HCT116 (cell line): ENCODE data around the gene FOXP1. TPM values are rescaled to one million over a fixed set of nuclear protein-coding genes. Genes with fewer than 3 reads are reported as not detected.

Experiments used
- ATAC-seq: fragments of 200-7000 bp; cut with Tn5 transposase; 2 replicates; pipeline ENCODE4 v1.9.1; 2020; ENCODE audit warnings: mild to moderate bottlenecking, moderate library complexity
- BruUV-seq: library from RNA; stranded (reverse); fragments of 400-500 nt; replicated peaks from 2 replicates; lab custom pipeline; 2021; lab: Mats Ljungman, UMichigan
- CTCF ChIA-PET: fragments of 300-600 bp; sonication (Branson Sonifier 250); formaldehyde crosslinking; loops from one replicate; lab custom pipeline; 2021; ENCODE audit warnings: antibody characterized with exemption; lab: Charles Lee
- POLR2A ChIA-PET: fragments of 300-600, 350-600 bp; sonication (Branson Sonifier 250); formaldehyde crosslinking; loops from one replicate; lab custom pipeline; 2021; ENCODE audit warnings: antibody characterized with exemption; lab: Charles Lee
- RAD21 ChIA-PET, 2 experiments: fragments of 300-600 bp; sonication (Branson Sonifier 250); formaldehyde crosslinking; loops; one replicate each; lab custom pipeline; 2023; ENCODE audit warnings: low total read pairs in 2 of 2; ENCODE audit not compliant: uncharacterized antibody in 2 of 2, unreplicated experiment in 2 of 2, low non-redundant PET in 1 of 2; lab: Charles Lee
- DNase-seq: peaks from one replicate; pipeline ENCODE4 v3.0.0-alpha.2; 2010; ENCODE audit warnings: low read depth, low spot score
- H2AFZ ChIP-seq: fragments of 200-600 bp; shearing (Covaris generic), sonication (generic); 2 replicates; pipeline ENCODE4 v1.6.1; 2017; ENCODE audit warnings: low read depth, mixed run types, mixed read lengths, antibody characterized with exemption, low read length; ENCODE audit not compliant: poor library complexity, severe bottlenecking
- H3K27ac ChIP-seq: 2 replicates; pipeline ENCODE4 v1.5.1; 2012; ENCODE audit warnings: low read depth, low read length
- H3K27me3 ChIP-seq: fragments of 200-600 bp; sonication (generic); 2 replicates; pipeline ENCODE4 v1.6.1; 2016; ENCODE audit warnings: mixed run types, low read length, mixed read lengths; ENCODE audit not compliant: insufficient read depth
- H3K36me3 ChIP-seq, 2 experiments: fragments of 200-500 bp in 1 of 2; fragments of 200-600 bp in 1 of 2; sonication (Bioruptor generic) in 1 of 2; sonication (generic) in 1 of 2; 2 replicates each; pipeline versions ENCODE4 v1.5.1 to v1.6.1; 2014 to 2016; ENCODE audit warnings: low read length in 2 of 2, inconsistent platforms in 1 of 2, mixed read lengths in 1 of 2, mixed run types in 1 of 2; ENCODE audit not compliant: insufficient read depth in 2 of 2, control insufficient read depth in 1 of 2
- H3K4me1 ChIP-seq, 2 experiments: fragments of 200-600 bp in 1 of 2; sonication (generic) in 1 of 2; 2 replicates each; pipeline versions ENCODE4 v1.5.1 to v1.6.1; 2012 to 2017; ENCODE audit warnings: low read length in 2 of 2, inconsistent platforms in 1 of 2, mild to moderate bottlenecking in 1 of 2, mixed read lengths in 1 of 2, mixed run types in 1 of 2, moderate library complexity in 1 of 2; ENCODE audit not compliant: insufficient read depth in 2 of 2, control insufficient read depth in 1 of 2
- H3K4me2 ChIP-seq: fragments of 200-600 bp; sonication (generic); 2 replicates; pipeline ENCODE4 v1.6.1; 2017; ENCODE audit warnings: mixed run types, low read length, mixed read lengths
- H3K4me3 ChIP-seq, 2 experiments: fragments of 200-600 bp in 1 of 2; sonication (generic) in 1 of 2; replicated peaks in 1 of 2; 2 replicates each; pipeline ENCODE4 v1.5.1; 2011 to 2016; ENCODE audit warnings: low read length in 2 of 2, control low read depth in 1 of 2, low read depth in 1 of 2, mild to moderate bottlenecking in 1 of 2, mixed read lengths in 1 of 2, mixed run types in 1 of 2
- H3K79me2 ChIP-seq: fragments of 200-600 bp; sonication (generic); 2 replicates; pipeline ENCODE4 v1.6.1; 2017; ENCODE audit warnings: mild to moderate bottlenecking, mixed run types, low read length, moderate library complexity, mixed read lengths; ENCODE audit not compliant: insufficient read depth
- H3K9ac ChIP-seq: fragments of 200-600 bp; sonication (generic); 2 replicates; pipeline ENCODE4 v1.6.1; 2016; ENCODE audit warnings: low read length, mixed read lengths
- H3K9me2 ChIP-seq: fragments of 200-600 bp; sonication (generic), shearing (Covaris generic); 2 replicates; pipeline ENCODE4 v1.6.1; 2017; ENCODE audit warnings: mixed run types, mild to moderate bottlenecking, moderate library complexity; ENCODE audit not compliant: insufficient read depth
- H3K9me3 ChIP-seq, 2 experiments: fragments of 200-500 bp in 1 of 2; fragments of 200-600 bp in 1 of 2; sonication (Bioruptor generic) in 1 of 2; sonication (generic) in 1 of 2; 2 replicates each; pipeline ENCODE4 v1.6.1; 2014 to 2017; ENCODE audit warnings: low read length in 2 of 2, mixed read lengths in 2 of 2, inconsistent platforms in 1 of 2, low read depth in 1 of 2, mild to moderate bottlenecking in 1 of 2, mixed run types in 1 of 2, moderate library complexity in 1 of 2; ENCODE audit not compliant: control insufficient read depth in 1 of 2, insufficient read depth in 1 of 2
- H4K20me1 ChIP-seq: fragments of 200-600 bp; sonication (generic), shearing (Covaris generic); 2 replicates; pipeline ENCODE4 v1.6.1; 2017; ENCODE audit warnings: mixed run types, mild to moderate bottlenecking, moderate library complexity; ENCODE audit not compliant: insufficient read depth
- CBX3 ChIP-seq: IDR thresholded peaks from 2 replicates; pipeline ENCODE4 v1.6.1; 2012; ENCODE audit warnings: low read depth
- ELF1 ChIP-seq: IDR thresholded peaks from 2 replicates; pipeline ENCODE4 v1.6.1; 2012; ENCODE audit warnings: low read depth, borderline replicate concordance
- FOSL1 ChIP-seq: IDR thresholded peaks from 2 replicates; pipeline ENCODE4 v1.6.1; 2012; ENCODE audit warnings: low read depth
- REST ChIP-seq: IDR thresholded peaks from 2 replicates; pipeline ENCODE4 v1.6.1; 2012; ENCODE audit warnings: low read depth
- SIN3A ChIP-seq: IDR thresholded peaks from 2 replicates; pipeline ENCODE4 v1.6.1; 2012; ENCODE audit warnings: low read depth
- intact Hi-C: fragments of 100-400 bp; cut with micrococcal nuclease; formaldehyde crosslinking; loops from 2 replicates; pipeline ENCODE4 v1.10.0; 2022
- total RNA-seq: library from RNA; stranded (reverse); gene quantifications from one replicate; pipeline ENCODE4 v1.2.1, GENCODE V29; 2021; ENCODE audit not compliant: unreplicated experiment

FOXP1 gene
- total RNA-seq, 1 experiment from 2014 or later = 11.4 TPM

- ChIA-PET POLR2A (no interaction called here), CTCF (no interaction called here), RAD21 (no interaction called here)
- Histone ChIP-seq H3K27ac (no peak overlapping the region), H2AFZ (no peak overlapping the region), H3K27me3 (no peaks in the 10 kb centered on the region), H3K79me2 (no peaks in the 10 kb centered on the region), H3K9ac (no peak overlapping the region), H3K9me2 (no peaks in the 10 kb centered on the region), H3K9me3 (no peaks in the 10 kb centered on the region)
- intact Hi-C loops = no loop called here
- no peak for ATAC-seq
- TF ChIP-seq CBX3 (no peak), REST (no peak), SIN3A (no peak)
- TF ChIP-seq, all 23 proteins: peak for 0
- no peak overlapping the region for H3K4me2 ChIP-seq
- no TSS peak for BruUV-seq
- no peak for DNase-seq
- H3K4me3 ChIP-seq = no peak overlapping the region
- no peaks in the 10 kb centered on the region for H4K20me1 ChIP-seq
- no peaks in the 10 kb centered on the region for H3K36me3 ChIP-seq
- H3K4me1 ChIP-seq = no peaks in the 10 kb centered on the region
Observed at GRCh38 chr3:71186801-71187200, 396.7 kb downstream of the FOXP1 start.

- H3K27ac ChIP-seq = no peak overlapping the region
- H3K9ac ChIP-seq = no peak overlapping the region
- H3K4me2 ChIP-seq = no peak overlapping the region
- ATAC-seq = no peak
- ChIA-PET RAD21 (no interaction called here), CTCF (no interaction called here), POLR2A (no interaction called here)
- intact Hi-C loops = no loop called here
- no peak overlapping the region for H2AFZ ChIP-seq
- no TSS peak for BruUV-seq
- no peak for DNase-seq
- no peaks in the 10 kb centered on the region for H3K79me2 ChIP-seq
- no peaks in the 10 kb centered on the region for H3K27me3 ChIP-seq
- H3K4me3 ChIP-seq = no peak overlapping the region
- TF ChIP-seq ELF1 (no peak), SIN3A (no peak), FOSL1 (no peak)
- no peaks in the 10 kb centered on the region for H3K36me3 ChIP-seq
- H4K20me1 ChIP-seq = no peaks in the 10 kb centered on the region
- H3K9me2 ChIP-seq = no peaks in the 10 kb centered on the region
- no peaks in the 10 kb centered on the region for H3K9me3 ChIP-seq
- H3K4me1 ChIP-seq = no peaks in the 10 kb centered on the region
Observed at GRCh38 chr3:71185733-71186455, 397.6 kb downstream of the FOXP1 start.
